Gastroesophageal sphincter (tissue), 3 donors: ENCODE data around the gene WFDC6.

Experiments
- CTCF ChIP-seq, 4 experiments: fragments of 200-600 bp in 2 of 4; fragments of 450-650 bp in 2 of 4; sonication (generic) in 1 of 4; IDR thresholded peaks; one replicate each; pipeline ENCODE4 v1.5.1; 2017 to 2019; ENCODE audit warnings: antibody characterized with exemption in 4 of 4, mild to moderate bottlenecking in 2 of 4, moderate library complexity in 2 of 4
- EP300 ChIP-seq: sonication (generic); formaldehyde crosslinking; IDR thresholded peaks from one replicate; pipeline ENCODE4 v1.6.1; 2017; ENCODE audit warnings: antibody characterized with exemption, mild to moderate bottlenecking
- POLR2A ChIP-seq, 2 donors: fragments of 450-650 bp; IDR thresholded peaks; one replicate each; pipeline ENCODE4 v1.6.1; 2017; ENCODE audit warnings: antibody characterized with exemption in 2 of 2, mild to moderate bottlenecking in 2 of 2, moderate library complexity in 1 of 2
- POLR2AphosphoS5 ChIP-seq: sonication (generic); formaldehyde crosslinking; IDR thresholded peaks from one replicate; pipeline ENCODE4 v1.6.1; 2017; ENCODE audit warnings: antibody characterized with exemption

GRCh38 chr20:45503403-45503802, 35.9 kb downstream of the WFDC6 start:
- TF ChIP-seq POLR2AphosphoS5 (no peak), CTCF (IDR thresholded peaks at IDR 0.05) (no peak), POLR2A (IDR thresholded peaks at IDR 0.05) (no peak), EP300 (no peak)
